T-helper 17 cell (primary cell): ENCODE measurements around the gene ZNF366. TPM values are rescaled to one million over a fixed set of nuclear protein-coding genes. Genes with fewer than 3 reads are reported as not detected.

Source experiments
- ATAC-seq: fragments of 150-1000 bp; cut with Tn5 transposase; 2 replicates; pipeline ENCODE4 v1.10.0; 2021; ENCODE audit warnings: mild to moderate bottlenecking, moderate library complexity
- DNase-seq, 3 donors: peaks; one replicate each; pipeline versions ENCODE4 v3.0.0 to v3.0.0-alpha.2; 2020 to 2021
- H3K9me3 ChIP-seq: one replicate; pipeline ENCODE4 v1.7.0; 2013; ENCODE audit warnings: low read length, mild to moderate bottlenecking; ENCODE audit not compliant: control insufficient read depth, poor library complexity, severe bottlenecking
- H3K27ac Mint-ChIP-seq: one replicate; pipeline ENCODE4 v1.8.0; 2022; ENCODE audit warnings: mild to moderate bottlenecking, moderate library complexity, mixed read lengths
- H3K27me3 Mint-ChIP-seq: one replicate; pipeline ENCODE4 v1.8.0; 2022; ENCODE audit warnings: mixed read lengths
- H3K36me3 Mint-ChIP-seq: one replicate; pipeline ENCODE4 v1.8.0; 2022; ENCODE audit warnings: low read depth, mixed read lengths
- H3K4me1 Mint-ChIP-seq: one replicate; pipeline ENCODE4 v1.8.0; 2022; ENCODE audit warnings: mild to moderate bottlenecking, mixed read lengths
- H3K4me3 Mint-ChIP-seq: one replicate; pipeline ENCODE4 v1.8.0; 2022; ENCODE audit warnings: mild to moderate bottlenecking, moderate library complexity, mixed read lengths
- total RNA-seq, 4 donors: library from RNA in 2 of 4; stranded (reverse) in 2 of 4; gene quantifications; one replicate each; pipeline ENCODE4 v1.2.3 and lab custom pipeline; 2022 to 2026

ZNF366 gene
- total RNA-seq, 2 donors from 2014 or later = 0.39 TPM; not detected in 1

- DNase-seq (no peak), ATAC-seq (no peak)
- Mint-ChIP-seq H3K4me3 (no peak overlapping the region), H3K27ac (no peak overlapping the region), H3K4me1 (peaks cover 2% of the 10 kb centered on the region), H3K27me3 (peaks cover 50% of the 10 kb centered on the region), H3K36me3 (no peaks in the 10 kb centered on the region)
- no peaks in the 10 kb centered on the region for H3K9me3 ChIP-seq
Measured at GRCh38 chr5:72465066-72465465, 42.1 kb downstream of the ZNF366 start.

- ATAC-seq (no peak), DNase-seq (no peak)
- Mint-ChIP-seq H3K4me1 (peaks cover 2% of the 10 kb centered on the region), H3K4me3 (no peak overlapping the region), H3K36me3 (no peaks in the 10 kb centered on the region), H3K27me3 (peaks cover 49% of the 10 kb centered on the region), H3K27ac (no peak overlapping the region)
- no peaks in the 10 kb centered on the region for H3K9me3 ChIP-seq
Measured at GRCh38 chr5:72464071-72464470, 43.1 kb downstream of the ZNF366 start.

GRCh38 chr5:72463449-72464052 lies 43.7 kb downstream of the ZNF366 start:
- DNase-seq (no peak), ATAC-seq (no peak)
- Mint-ChIP-seq H3K4me1 (peaks cover 2% of the 10 kb centered on the region), H3K4me3 (no peak overlapping the region), H3K27me3 (peaks cover 45% of the 10 kb centered on the region), H3K27ac (no peak overlapping the region), H3K36me3 (no peaks in the 10 kb centered on the region)
- no peaks in the 10 kb centered on the region for H3K9me3 ChIP-seq

- Mint-ChIP-seq H3K36me3 (no peaks in the 10 kb centered on the region), H3K27me3 (peaks cover 34% of the 10 kb centered on the region), H3K4me1 (peaks cover 2% of the 10 kb centered on the region), H3K4me3 (no peak overlapping the region), H3K27ac (no peak overlapping the region)
- no peaks in the 10 kb centered on the region for H3K9me3 ChIP-seq
- DNase-seq (no peak), ATAC-seq (no peak)
Measured at GRCh38 chr5:72460413-72460812, 46.8 kb downstream of the ZNF366 start.

- Mint-ChIP-seq H3K27me3 (peaks cover 29% of the 10 kb centered on the region), H3K27ac (no peak overlapping the region), H3K4me1 (no peaks in the 10 kb centered on the region), H3K4me3 (no peak overlapping the region), H3K36me3 (no peaks in the 10 kb centered on the region)
- no peaks in the 10 kb centered on the region for H3K9me3 ChIP-seq
- ATAC-seq (no peak), DNase-seq (no peak)
Measured at GRCh38 chr5:72459913-72460312, 47.3 kb downstream of the ZNF366 start.

GRCh38 chr5:72459089-72459661 lies 48.0 kb downstream of the ZNF366 start:
- H3K4me3 Mint-ChIP-seq = no peak overlapping the region
- no peak overlapping the region for H3K27ac Mint-ChIP-seq
- no peaks in the 10 kb centered on the region for H3K36me3 Mint-ChIP-seq
- ATAC-seq = no peak
- H3K27me3 Mint-ChIP-seq = peaks cover 24% of the 10 kb centered on the region
- no peaks in the 10 kb centered on the region for H3K4me1 Mint-ChIP-seq
- no peak for DNase-seq
- H3K9me3 ChIP-seq = no peaks in the 10 kb centered on the region

GRCh38 chr5:72458407-72458806 lies 48.8 kb downstream of the ZNF366 start:
- ATAC-seq (no peak), DNase-seq (no peak)
- no peak overlapping the region for H3K4me3 Mint-ChIP-seq
- H3K27ac Mint-ChIP-seq = no peak overlapping the region
- peaks cover 20% of the 10 kb centered on the region for H3K27me3 Mint-ChIP-seq
- H3K4me1 Mint-ChIP-seq = no peaks in the 10 kb centered on the region
- H3K36me3 Mint-ChIP-seq = no peaks in the 10 kb centered on the region
- no peaks in the 10 kb centered on the region for H3K9me3 ChIP-seq

GRCh38 chr5:72457491-72457890 lies 49.7 kb downstream of the ZNF366 start:
- H3K27ac Mint-ChIP-seq = no peak overlapping the region
- no peak for DNase-seq
- no peaks in the 10 kb centered on the region for H3K36me3 Mint-ChIP-seq
- no peak for ATAC-seq
- no peaks in the 10 kb centered on the region for H3K4me1 Mint-ChIP-seq
- H3K27me3 Mint-ChIP-seq = peaks cover 16% of the 10 kb centered on the region
- no peaks in the 10 kb centered on the region for H3K9me3 ChIP-seq
- no peak overlapping the region for H3K4me3 Mint-ChIP-seq

- Mint-ChIP-seq H3K4me3 (no peak overlapping the region), H3K4me1 (no peaks in the 10 kb centered on the region), H3K27me3 (peaks cover 17% of the 10 kb centered on the region), H3K36me3 (no peaks in the 10 kb centered on the region), H3K27ac (no peak overlapping the region)
- DNase-seq (no peak), ATAC-seq (no peak)
- H3K9me3 ChIP-seq = no peaks in the 10 kb centered on the region
Measured at GRCh38 chr5:72456391-72457074, 50.7 kb downstream of the ZNF366 start.

GRCh38 chr5:72455476-72455875 lies 51.7 kb downstream of the ZNF366 start:
- Mint-ChIP-seq H3K4me1 (no peaks in the 10 kb centered on the region), H3K27ac (no peak overlapping the region), H3K27me3 (peaks cover 12% of the 10 kb centered on the region), H3K4me3 (no peak overlapping the region), H3K36me3 (no peaks in the 10 kb centered on the region)
- DNase-seq = no peak
- no peak for ATAC-seq
- no peaks in the 10 kb centered on the region for H3K9me3 ChIP-seq

- Mint-ChIP-seq H3K4me3 (no peak overlapping the region), H3K27me3 (peaks cover 12% of the 10 kb centered on the region), H3K36me3 (no peaks in the 10 kb centered on the region), H3K4me1 (no peaks in the 10 kb centered on the region), H3K27ac (no peak overlapping the region)
- ATAC-seq (no peak), DNase-seq (no peak)
- H3K9me3 ChIP-seq = no peaks in the 10 kb centered on the region
Measured at GRCh38 chr5:72454996-72455395, 52.2 kb downstream of the ZNF366 start.

GRCh38 chr5:72453246-72453775 lies 53.9 kb downstream of the ZNF366 start:
- ATAC-seq = no peak
- Mint-ChIP-seq H3K36me3 (no peaks in the 10 kb centered on the region), H3K4me3 (no peak overlapping the region), H3K27ac (no peak overlapping the region), H3K27me3 (peaks cover 14% of the 10 kb centered on the region), H3K4me1 (no peaks in the 10 kb centered on the region)
- H3K9me3 ChIP-seq = no peaks in the 10 kb centered on the region
- no peak for DNase-seq

GRCh38 chr5:72452515-72453245 lies 54.5 kb downstream of the ZNF366 start:
- peaks cover 17% of the 10 kb centered on the region for H3K27me3 Mint-ChIP-seq
- no peak for ATAC-seq
- no peaks in the 10 kb centered on the region for H3K9me3 ChIP-seq
- H3K27ac Mint-ChIP-seq = no peak overlapping the region
- H3K4me3 Mint-ChIP-seq = no peak overlapping the region
- no peak for DNase-seq
- H3K36me3 Mint-ChIP-seq = no peaks in the 10 kb centered on the region
- H3K4me1 Mint-ChIP-seq = no peaks in the 10 kb centered on the region
